Measurements from ENCODE around the gene EFHC2.

EFHC2 gene

GRCh38 chrX:44306356-44306755, 37.1 kb downstream of the EFHC2 start:
- H3K9ac ChIP-seq, result no peak overlapping the region
- no peaks in the 10 kb centered on the region for H3K9me3 ChIP-seq (ENCODE audit: control insufficient read depth, low read length)
- H3K36me3 ChIP-seq (ENCODE audit: control insufficient read depth, insufficient read depth, low read length), result no peaks in the 10 kb centered on the region
- no peaks in the 10 kb centered on the region for H3K4me1 ChIP-seq
- no peak overlapping the region for H3K27ac ChIP-seq
- H3K27me3 ChIP-seq (ENCODE audit: control insufficient read depth, insufficient read depth, low read length), result no peaks in the 10 kb centered on the region
- H3K79me2 ChIP-seq, result no peaks in the 10 kb centered on the region
- H3K4me3 ChIP-seq (ENCODE audit: low read depth, low read length), result no peak overlapping the region
- no peak overlapping the region for H2AFZ ChIP-seq
- no peak overlapping the region for H3K4me2 ChIP-seq (ENCODE audit: low read length)
- no peak for TF ChIP-seq CTCF (IDR thresholded peaks at IDR 0.05)

- Histone ChIP-seq H3K4me1 (no peaks in the 10 kb centered on the region), H3K36me3 (ENCODE audit: control insufficient read depth, insufficient read depth, low read length) (no peaks in the 10 kb centered on the region), H3K79me2 (no peaks in the 10 kb centered on the region), H3K9me3 (ENCODE audit: control insufficient read depth, low read length) (no peaks in the 10 kb centered on the region), H3K9ac (no peak overlapping the region), H2AFZ (no peak overlapping the region), H3K27me3 (ENCODE audit: control insufficient read depth, insufficient read depth, low read length) (no peaks in the 10 kb centered on the region), H3K4me2 (ENCODE audit: low read length) (no peak overlapping the region), H3K27ac (no peak overlapping the region), H3K4me3 (ENCODE audit: low read depth, low read length) (no peak overlapping the region)
- no peak for TF ChIP-seq CTCF (IDR thresholded peaks at IDR 0.05)
Observed at GRCh38 chrX:44305921-44306320, 37.6 kb downstream of the EFHC2 start.

- no peak for TF ChIP-seq CTCF (IDR thresholded peaks at IDR 0.05)
- Histone ChIP-seq H2AFZ (no peak overlapping the region), H3K79me2 (no peaks in the 10 kb centered on the region), H3K4me2 (ENCODE audit: low read length) (no peak overlapping the region), H3K36me3 (ENCODE audit: control insufficient read depth, insufficient read depth, low read length) (no peaks in the 10 kb centered on the region), H3K4me1 (no peaks in the 10 kb centered on the region), H3K9me3 (ENCODE audit: control insufficient read depth, low read length) (no peaks in the 10 kb centered on the region), H3K27ac (no peak overlapping the region), H3K27me3 (ENCODE audit: control insufficient read depth, insufficient read depth, low read length) (no peaks in the 10 kb centered on the region), H3K9ac (no peak overlapping the region), H3K4me3 (ENCODE audit: low read depth, low read length) (no peak overlapping the region)
Observed at GRCh38 chrX:44303119-44303518, 40.4 kb downstream of the EFHC2 start.

- Histone ChIP-seq H2AFZ (no peak overlapping the region), H3K27me3 (ENCODE audit: control insufficient read depth, insufficient read depth, low read length) (no peaks in the 10 kb centered on the region), H3K27ac (no peak overlapping the region), H3K4me1 (no peaks in the 10 kb centered on the region), H3K9ac (no peak overlapping the region), H3K4me3 (ENCODE audit: low read depth, low read length) (no peak overlapping the region), H3K4me2 (ENCODE audit: low read length) (no peak overlapping the region), H3K36me3 (ENCODE audit: control insufficient read depth, insufficient read depth, low read length) (no peaks in the 10 kb centered on the region), H3K79me2 (no peaks in the 10 kb centered on the region), H3K9me3 (ENCODE audit: control insufficient read depth, low read length) (no peaks in the 10 kb centered on the region)
- TF ChIP-seq CTCF (IDR thresholded peaks at IDR 0.05), result no peak
Observed at GRCh38 chrX:44299177-44299576, 44.3 kb downstream of the EFHC2 start.

- Histone ChIP-seq H3K9ac (no peak overlapping the region), H3K4me1 (no peaks in the 10 kb centered on the region), H2AFZ (no peak overlapping the region), H3K27ac (no peak overlapping the region), H3K4me3 (ENCODE audit: low read depth, low read length) (no peak overlapping the region), H3K79me2 (no peaks in the 10 kb centered on the region), H3K4me2 (ENCODE audit: low read length) (no peak overlapping the region), H3K9me3 (ENCODE audit: control insufficient read depth, low read length) (no peaks in the 10 kb centered on the region), H3K27me3 (ENCODE audit: control insufficient read depth, insufficient read depth, low read length) (no peaks in the 10 kb centered on the region), H3K36me3 (ENCODE audit: control insufficient read depth, insufficient read depth, low read length) (no peaks in the 10 kb centered on the region)
- TF ChIP-seq CTCF (IDR thresholded peaks at IDR 0.05), result no peak
Observed at GRCh38 chrX:44291468-44292092, 51.9 kb downstream of the EFHC2 start.
